Measurements from ENCODE around the gene C9orf43. TPM values are rescaled to one million over a fixed set of nuclear protein-coding genes. Genes with fewer than 3 reads are reported as not detected.

The C9orf43 gene
- total RNA-seq, 1 donor from 2014 or later = 0.80 TPM

GRCh38 chr9:113421726-113422125 is 11.2 kb downstream of the C9orf43 start:
- Mint-ChIP-seq H3K4me3 (no peak overlapping the region), H3K27me3 (peaks cover 10% of the 10 kb centered on the region), H3K27ac (no peak overlapping the region), H3K36me3 (no peaks in the 10 kb centered on the region), H3K9me3 (no peaks in the 10 kb centered on the region), H3K4me1 (ENCODE audit: unreplicated experiment) (no peaks in the 10 kb centered on the region)
- no peak for TF ChIP-seq CTCF (conservative IDR thresholded peaks at IDR 0.05)
- no peak for DNase-seq (ENCODE audit: extremely low spot score, unreplicated experiment)

- Mint-ChIP-seq H3K27ac (no peak overlapping the region), H3K27me3 (peaks cover 10% of the 10 kb centered on the region), H3K4me1 (ENCODE audit: unreplicated experiment) (no peaks in the 10 kb centered on the region), H3K36me3 (no peaks in the 10 kb centered on the region), H3K4me3 (no peak overlapping the region), H3K9me3 (no peaks in the 10 kb centered on the region)
- TF ChIP-seq CTCF (conservative IDR thresholded peaks at IDR 0.05) = no peak
- DNase-seq (ENCODE audit: extremely low spot score, unreplicated experiment) = no peak
Measured at GRCh38 chr9:113425072-113425471, 14.5 kb downstream of the C9orf43 start.

- DNase-seq (ENCODE audit: extremely low spot score, unreplicated experiment) = no peak
- Mint-ChIP-seq H3K36me3 (no peaks in the 10 kb centered on the region), H3K4me1 (ENCODE audit: unreplicated experiment) (no peaks in the 10 kb centered on the region), H3K27ac (no peak overlapping the region), H3K9me3 (no peaks in the 10 kb centered on the region), H3K4me3 (no peak overlapping the region), H3K27me3 (peaks cover 10% of the 10 kb centered on the region)
- no peak for TF ChIP-seq CTCF (conservative IDR thresholded peaks at IDR 0.05)
Measured at GRCh38 chr9:113426701-113427100, 16.2 kb downstream of the C9orf43 start.

GRCh38 chr9:113427629-113428028 is 17.1 kb downstream of the C9orf43 start:
- no peaks in the 10 kb centered on the region for H3K4me1 Mint-ChIP-seq (ENCODE audit: unreplicated experiment)
- DNase-seq (ENCODE audit: extremely low spot score, unreplicated experiment) = no peak
- no peaks in the 10 kb centered on the region for H3K9me3 Mint-ChIP-seq
- peaks cover 10% of the 10 kb centered on the region for H3K27me3 Mint-ChIP-seq
- H3K4me3 Mint-ChIP-seq = no peak overlapping the region
- no peaks in the 10 kb centered on the region for H3K36me3 Mint-ChIP-seq
- no peak for TF ChIP-seq CTCF (conservative IDR thresholded peaks at IDR 0.05)
- no peak overlapping the region for H3K27ac Mint-ChIP-seq

- H3K27me3 Mint-ChIP-seq = peaks cover 8% of the 10 kb centered on the region
- no peak for DNase-seq (ENCODE audit: extremely low spot score, unreplicated experiment)
- H3K9me3 Mint-ChIP-seq = no peaks in the 10 kb centered on the region
- H3K36me3 Mint-ChIP-seq = no peaks in the 10 kb centered on the region
- H3K4me3 Mint-ChIP-seq = no peak overlapping the region
- TF ChIP-seq CTCF (conservative IDR thresholded peaks at IDR 0.05) = no peak
- no peak overlapping the region for H3K27ac Mint-ChIP-seq
- H3K4me1 Mint-ChIP-seq (ENCODE audit: unreplicated experiment) = no peaks in the 10 kb centered on the region
Measured at GRCh38 chr9:113428062-113428615, 17.6 kb downstream of the C9orf43 start.

- no peak overlapping the region for H3K4me3 Mint-ChIP-seq
- no peaks in the 10 kb centered on the region for H3K36me3 Mint-ChIP-seq
- H3K9me3 Mint-ChIP-seq = no peaks in the 10 kb centered on the region
- no peaks in the 10 kb centered on the region for H3K27me3 Mint-ChIP-seq
- no peak for DNase-seq (ENCODE audit: extremely low spot score, unreplicated experiment)
- H3K4me1 Mint-ChIP-seq (ENCODE audit: unreplicated experiment) = no peaks in the 10 kb centered on the region
- no peak overlapping the region for H3K27ac Mint-ChIP-seq
- TF ChIP-seq CTCF (conservative IDR thresholded peaks at IDR 0.05) = no peak
Measured at GRCh38 chr9:113431191-113431590, 20.6 kb downstream of the C9orf43 start.
